ENCODE data around the gene RNF220.

DNA sequence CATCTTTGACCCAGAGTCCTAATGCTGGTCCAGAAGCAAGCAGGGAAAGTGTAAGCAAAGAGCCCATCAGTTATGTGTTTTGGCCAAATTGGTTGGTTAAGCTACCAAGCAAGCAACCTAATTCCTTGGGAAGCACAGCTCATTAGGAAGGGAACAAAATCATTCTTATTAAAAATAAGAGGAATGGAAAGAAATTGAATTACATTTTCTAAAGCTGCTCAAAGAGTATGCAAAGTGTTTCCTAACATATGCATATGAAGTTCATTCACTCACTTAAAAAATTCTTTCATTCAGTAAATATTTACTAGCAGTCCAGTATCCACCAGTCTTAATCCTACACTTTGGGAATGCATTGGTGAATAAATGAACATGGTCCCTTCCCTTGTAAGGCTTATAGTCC is 71.8 kb downstream of the RNF220 start:
- TF ChIP-seq, protein P1, sequence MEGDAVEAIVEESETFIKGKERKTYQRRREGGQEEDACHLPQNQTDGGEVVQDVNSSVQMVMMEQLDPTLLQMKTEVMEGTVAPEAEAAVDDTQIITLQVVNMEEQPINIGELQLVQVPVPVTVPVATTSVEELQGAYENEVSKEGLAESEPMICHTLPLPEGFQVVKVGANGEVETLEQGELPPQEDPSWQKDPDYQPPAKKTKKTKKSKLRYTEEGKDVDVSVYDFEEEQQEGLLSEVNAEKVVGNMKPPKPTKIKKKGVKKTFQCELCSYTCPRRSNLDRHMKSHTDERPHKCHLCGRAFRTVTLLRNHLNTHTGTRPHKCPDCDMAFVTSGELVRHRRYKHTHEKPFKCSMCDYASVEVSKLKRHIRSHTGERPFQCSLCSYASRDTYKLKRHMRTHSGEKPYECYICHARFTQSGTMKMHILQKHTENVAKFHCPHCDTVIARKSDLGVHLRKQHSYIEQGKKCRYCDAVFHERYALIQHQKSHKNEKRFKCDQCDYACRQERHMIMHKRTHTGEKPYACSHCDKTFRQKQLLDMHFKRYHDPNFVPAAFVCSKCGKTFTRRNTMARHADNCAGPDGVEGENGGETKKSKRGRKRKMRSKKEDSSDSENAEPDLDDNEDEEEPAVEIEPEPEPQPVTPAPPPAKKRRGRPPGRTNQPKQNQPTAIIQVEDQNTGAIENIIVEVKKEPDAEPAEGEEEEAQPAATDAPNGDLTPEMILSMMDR (conservative IDR thresholded peaks at IDR 0.05; ENCODE audit: low read depth, low read length): no peak
- TF ChIP-seq RCOR1 (IDR thresholded peaks at IDR 0.05; ENCODE audit: insufficient replicate concordance, low read length) (no peak), POLR2A (IDR thresholded peaks at IDR 0.05; ENCODE audit: low read depth, low read length) (no peak), RFX5 (IDR thresholded peaks at IDR 0.05; ENCODE audit: low read depth, low read length) (no peak), RAD21 (IDR thresholded peaks at IDR 0.05; ENCODE audit: low read length) (no peak), MAZ (IDR thresholded peaks at IDR 0.05; ENCODE audit: borderline replicate concordance, low read depth, low read length) (no peak), BHLHE40 (IDR thresholded peaks at IDR 0.05; ENCODE audit: low read depth, low read length) (no peak), MXI1 (IDR thresholded peaks at IDR 0.05; ENCODE audit: borderline replicate concordance, low read depth, low read length) (no peak), FOS (IDR thresholded peaks at IDR 0.05; ENCODE audit: low read depth, low read length) (no peak), CEBPB (IDR thresholded peaks at IDR 0.05; ENCODE audit: low read depth, low read length) (no peak), CHD1 (IDR thresholded peaks at IDR 0.05; ENCODE audit: low read depth, low read length) (no peak)
- TF ChIP-seq, protein P2, sequence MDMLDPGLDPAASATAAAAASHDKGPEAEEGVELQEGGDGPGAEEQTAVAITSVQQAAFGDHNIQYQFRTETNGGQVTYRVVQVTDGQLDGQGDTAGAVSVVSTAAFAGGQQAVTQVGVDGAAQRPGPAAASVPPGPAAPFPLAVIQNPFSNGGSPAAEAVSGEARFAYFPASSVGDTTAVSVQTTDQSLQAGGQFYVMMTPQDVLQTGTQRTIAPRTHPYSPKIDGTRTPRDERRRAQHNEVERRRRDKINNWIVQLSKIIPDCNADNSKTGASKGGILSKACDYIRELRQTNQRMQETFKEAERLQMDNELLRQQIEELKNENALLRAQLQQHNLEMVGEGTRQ (IDR thresholded peaks at IDR 0.05; ENCODE audit: low read depth, low read length): no peak
